Brain pericyte (primary cell): ENCODE measurements around the gene SELENOO.
A peak's percentile ranks its signal among the peaks of the same experiment; 100 is the strongest.

ENCODE experiments used
- DNase-seq: peaks from one replicate; pipeline ENCODE4 v3.0.0-alpha.2; 2012; ENCODE audit warnings: low read depth, low spot score

Gene SELENOO

GRCh38 chr22:50238755-50239154, 37.9 kb downstream of the SELENOO start:
- DNase-seq: no peak

DNA sequence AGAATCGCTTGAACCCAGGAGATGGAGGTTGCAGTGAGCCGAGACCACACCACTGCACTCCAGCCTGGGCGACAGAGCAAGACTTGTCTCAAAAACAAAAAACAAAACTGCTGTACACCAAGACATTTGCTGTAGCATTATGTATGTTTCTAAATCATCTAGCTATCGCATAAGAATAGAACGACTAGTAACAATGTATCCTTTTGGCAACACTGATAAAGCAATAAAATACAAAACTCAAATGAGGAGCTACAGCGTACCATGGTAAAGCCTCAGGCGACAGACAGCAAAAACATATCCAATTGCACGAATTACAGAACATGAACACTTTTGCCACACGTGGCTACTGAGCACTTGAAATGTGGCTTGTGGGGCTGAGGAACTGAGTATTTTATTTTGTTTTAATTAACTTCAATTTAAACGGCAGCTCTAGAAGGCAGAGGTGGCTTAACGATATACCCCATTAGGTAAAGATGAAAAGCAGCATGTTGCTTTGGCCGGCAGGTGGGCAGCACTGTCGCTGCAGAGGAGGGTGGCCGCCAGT, 41.7 kb downstream of the SELENOO start:
- no peak for DNase-seq

DNA sequence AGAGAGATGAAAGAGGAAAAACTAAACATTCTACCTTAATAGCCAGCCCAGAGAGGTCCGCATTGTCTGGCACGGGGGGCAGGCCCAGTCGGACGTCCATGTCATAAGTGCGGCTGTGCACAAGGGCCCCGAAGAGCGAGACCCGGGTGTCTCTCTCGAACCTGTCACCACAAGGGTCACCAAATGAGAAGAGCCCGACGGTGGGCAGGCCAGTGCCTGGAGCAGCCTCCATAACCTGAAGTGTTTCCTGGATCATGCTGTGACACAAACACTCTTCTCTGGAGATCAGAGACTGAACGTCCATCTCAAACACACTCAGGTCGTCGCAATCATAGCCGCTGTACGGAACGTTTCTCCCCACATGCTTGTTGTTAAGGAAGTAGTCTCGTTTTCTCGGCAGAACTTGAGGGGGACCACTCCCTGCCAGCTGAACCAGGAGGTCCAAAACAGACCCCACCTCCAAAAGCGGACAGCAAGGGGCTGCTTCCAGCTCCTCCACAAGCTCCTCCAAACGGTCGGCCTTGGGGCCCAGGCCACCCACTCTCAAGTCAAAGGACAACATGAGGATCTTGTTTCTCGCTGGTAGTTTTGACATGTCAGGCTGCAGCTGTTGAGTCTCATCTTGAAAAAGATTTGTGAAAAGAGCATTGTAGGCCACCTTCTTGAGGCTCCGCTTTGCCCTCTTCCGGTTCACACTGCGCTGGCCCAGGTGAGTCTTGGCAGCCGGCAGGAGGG, 43.0 kb downstream of the SELENOO start:
- no peak for DNase-seq

- DNase-seq: peak; percentile 68
Observed at GRCh38 chr22:50244420-50245213, 43.8 kb downstream of the SELENOO start, which contains the start of gene TUBGCP6. TUBGCP6 (minus strand) TSS chr22:50245023; CDS start chr22:50244459, 564 bp downstream.

GRCh38 chr22:50245214-50246072, 44.6 kb downstream of the SELENOO start:
- no peak for DNase-seq

- no peak for DNase-seq
Observed at GRCh38 chr22:50246242-50247175, 45.7 kb downstream of the SELENOO start.

- no peak for DNase-seq
Observed at GRCh38 chr22:50247748-50248147, 46.9 kb downstream of the SELENOO start.

DNA sequence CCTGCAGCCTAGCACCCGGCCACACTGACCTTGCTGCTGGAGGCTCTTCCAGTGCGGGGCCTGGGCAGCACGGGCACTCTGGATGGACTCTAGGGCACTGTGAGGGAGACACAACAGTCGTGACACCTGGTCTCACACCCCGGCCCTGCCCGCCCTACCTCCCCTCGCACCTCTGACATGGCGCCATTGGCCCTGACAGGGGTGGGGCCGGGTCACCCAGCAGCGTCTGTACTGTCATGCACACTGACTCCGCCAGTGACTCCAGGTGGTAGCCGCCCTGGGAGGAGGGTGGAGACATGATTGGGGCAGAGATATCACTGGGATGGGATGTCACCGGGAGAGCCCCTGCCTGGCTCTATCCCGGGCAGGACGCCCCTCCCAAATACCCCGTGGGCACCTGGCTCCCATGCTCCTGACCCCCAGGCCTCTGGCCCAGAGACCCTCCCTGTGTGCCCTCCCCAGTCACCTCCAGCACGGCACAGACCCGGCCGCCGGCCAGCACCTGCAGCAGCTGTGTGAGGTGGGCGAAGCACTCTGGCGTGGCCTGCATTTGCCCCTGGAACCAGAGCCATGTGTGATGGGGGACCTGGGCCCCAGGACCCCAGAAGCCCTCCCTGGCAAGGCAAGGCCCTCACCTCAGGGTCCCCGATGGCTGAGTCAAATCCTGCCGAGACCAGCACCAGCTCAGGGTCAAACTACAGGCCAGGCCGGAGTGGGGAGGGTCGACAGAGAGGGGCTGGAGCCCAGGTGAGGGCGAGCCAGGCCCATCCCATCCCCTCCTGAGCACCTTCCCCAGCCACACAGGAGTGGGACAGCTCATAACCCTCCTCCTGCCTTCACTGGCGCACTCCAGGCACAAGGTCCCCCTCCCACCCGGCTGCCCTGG, 47.6 kb downstream of the SELENOO start:
- DNase-seq: no peak

GRCh38 chr22:50249341-50250248, 48.8 kb downstream of the SELENOO start:
- DNase-seq: no peak

GRCh38 chr22:50250249-50250554, 49.4 kb downstream of the SELENOO start:
- DNase-seq: no peak

DNA sequence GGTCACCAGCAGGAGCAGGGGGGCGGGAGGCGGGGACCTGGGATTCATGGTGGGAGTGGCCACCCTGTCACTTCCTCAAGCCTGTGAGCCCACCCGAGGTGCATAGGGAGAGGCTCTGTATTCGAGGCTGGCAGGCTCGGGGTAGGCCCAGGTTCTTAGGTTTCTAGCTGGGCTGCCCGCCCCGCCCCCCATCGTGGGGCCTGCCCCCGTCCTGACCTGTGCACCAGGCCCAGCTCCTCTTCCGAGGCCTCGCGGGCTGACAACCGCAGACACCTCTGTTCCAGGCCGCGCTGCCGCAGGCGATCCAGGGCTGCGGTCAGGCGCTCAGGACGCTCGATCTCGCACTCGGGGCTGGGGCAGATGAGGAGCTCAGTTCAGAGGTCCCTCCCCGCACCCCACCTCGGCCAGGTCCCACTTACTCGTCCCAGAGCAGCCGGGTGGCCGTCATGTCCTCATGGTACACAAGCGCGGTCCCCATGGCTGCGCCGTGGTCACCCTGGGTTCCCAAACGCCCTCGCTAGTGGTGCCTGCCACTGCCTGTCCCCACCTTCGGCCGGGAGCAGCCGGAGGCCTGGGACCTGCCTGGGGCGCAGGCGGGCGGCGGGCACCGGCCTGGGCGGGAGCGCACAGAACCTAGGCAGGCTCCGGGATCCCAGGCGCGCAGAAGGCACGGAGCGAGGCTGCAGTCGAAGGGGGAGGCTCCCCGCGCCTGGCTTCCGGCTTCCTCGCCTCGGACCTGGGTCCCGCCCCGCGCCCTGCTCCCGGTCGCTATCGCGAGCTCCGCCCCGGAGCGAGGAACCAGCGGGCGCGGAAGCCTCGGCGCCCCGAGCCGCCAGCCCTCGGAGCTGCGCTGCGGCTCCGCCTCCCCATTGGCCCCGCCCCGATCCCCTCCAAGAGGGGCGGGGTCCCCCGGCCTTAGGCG, 50.0 kb downstream of the SELENOO start, which contains the start of gene HDAC10:
Gene HDAC10 (minus strand): TSS at position 711 of the 922 bp plus-strand sequence. CDS start 233 bp downstream, at position 478.
- no peak for DNase-seq

- DNase-seq: no peak
Observed at GRCh38 chr22:50251477-50252081, 50.8 kb downstream of the SELENOO start.

DNA sequence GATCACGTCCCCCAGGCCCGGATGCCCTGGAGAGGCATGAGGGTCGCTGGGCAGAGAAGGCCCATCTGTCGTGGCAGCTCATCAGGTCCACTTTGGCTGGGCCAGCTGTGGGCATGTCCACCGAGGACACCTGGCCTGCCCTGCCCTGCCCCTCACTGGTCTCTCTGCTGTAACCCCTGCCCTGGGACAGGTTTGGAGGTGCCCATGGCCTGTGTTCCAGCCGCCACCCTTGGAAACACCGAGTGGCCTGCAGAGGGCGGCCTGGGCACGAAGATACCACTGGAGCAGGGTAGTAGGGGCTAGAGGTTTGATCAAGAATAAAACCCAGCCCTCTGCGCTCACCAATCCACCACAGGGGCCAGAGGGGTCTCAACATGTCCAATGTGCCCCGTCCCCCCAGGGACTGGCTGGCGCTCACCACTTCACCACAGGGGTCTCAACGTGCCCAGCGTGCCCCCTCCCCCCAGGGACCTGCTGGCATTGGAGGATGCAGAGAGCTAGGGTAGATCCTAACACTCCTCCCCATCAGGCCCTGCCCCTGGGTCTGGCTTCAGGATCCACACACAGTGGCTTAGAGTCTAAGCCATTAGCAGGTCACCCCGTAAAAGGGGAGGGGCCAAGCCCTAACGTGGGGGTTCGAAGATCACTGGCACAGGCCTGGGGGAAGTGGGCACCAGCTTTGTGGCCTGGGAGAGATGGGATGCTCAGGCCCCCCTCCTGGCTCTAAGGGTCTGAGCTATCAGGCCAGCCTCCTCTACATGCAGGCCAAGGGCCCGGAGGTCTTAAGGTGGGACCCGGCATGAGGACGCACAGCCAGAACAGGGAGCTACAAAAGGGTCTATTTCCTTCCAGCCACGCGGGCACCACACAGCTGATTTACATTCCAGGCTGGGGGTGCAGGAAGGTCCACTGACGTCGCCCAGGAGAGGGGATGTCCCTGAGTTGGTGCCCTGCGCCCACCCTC, 51.6 kb downstream of the SELENOO start:
- DNase-seq: no peak

- no peak for DNase-seq
Observed at GRCh38 chr22:50253046-50253915, 52.5 kb downstream of the SELENOO start.

- no peak for DNase-seq
Observed at GRCh38 chr22:50253941-50254340, 53.1 kb downstream of the SELENOO start.
